Activated CD4-positive, alpha-beta T cell treated with anti-CD3 and anti-CD28 coated beads, Interleukin-2, amount 50 U/mL, for 24 hours (primary cell): ENCODE results near the gene HACD1.
"Not testable (repeated sequence)": the region's sequence is repeated elsewhere in the genome, so short reads cannot be mapped to it uniquely, and the experiment has no call there.

Experiments used
- DNase-seq, 2 donors: peaks; one replicate each; pipeline ENCODE4 v3.0.0-alpha.2; 2020; ENCODE audit warnings: low read depth in 1 of 2, low spot score in 1 of 2

HACD1 gene

GRCh38 chr10:17643755-17644484 lies 26.7 kb upstream of the HACD1 start, which contains the start of gene STAM:
Gene STAM (plus strand): TSS chr10:17644151. CDS start chr10:17644340, 189 bp downstream.
- peak; percentile 88 to 89 for DNase-seq

GRCh38 chr10:17643339-17643754 lies 26.2 kb upstream of the HACD1 start:
- DNase-seq: no peak

- DNase-seq: no peak
Observed at GRCh38 chr10:17640331-17640816, 23.2 kb upstream of the HACD1 start.

GRCh38 chr10:17637869-17638268 lies 20.7 kb upstream of the HACD1 start:
- no peak for DNase-seq

GRCh38 chr10:17633353-17633752 lies 16.2 kb upstream of the HACD1 start:
- no peak for DNase-seq

GRCh38 chr10:17632590-17632989 lies 15.4 kb upstream of the HACD1 start:
- not testable (repeated sequence) for DNase-seq

GRCh38 chr10:17626656-17627055 lies 9.5 kb upstream of the HACD1 start:
- no peak for DNase-seq

GRCh38 chr10:17624996-17625395 lies 7.8 kb upstream of the HACD1 start:
- no peak for DNase-seq

- DNase-seq: no peak
Observed at GRCh38 chr10:17622061-17622460, 4.9 kb upstream of the HACD1 start.

- no peak for DNase-seq
Observed at GRCh38 chr10:17616403-17617030, 657 bp downstream of the HACD1 start.

GRCh38 chr10:17609523-17610079 lies 7.6 kb downstream of the HACD1 start:
- no peak for DNase-seq

GRCh38 chr10:17607603-17608332 lies 9.4 kb downstream of the HACD1 start:
- DNase-seq: peak in 1 of 2 donors; percentile 44

GRCh38 chr10:17607060-17607459 lies 10.1 kb downstream of the HACD1 start:
- no peak for DNase-seq

- no peak for DNase-seq
Observed at GRCh38 chr10:17606547-17607040, 10.6 kb downstream of the HACD1 start.

- no peak for DNase-seq
Observed at GRCh38 chr10:17605936-17606335, 11.2 kb downstream of the HACD1 start.

GRCh38 chr10:17599089-17599488 lies 18.1 kb downstream of the HACD1 start:
- no peak for DNase-seq

GRCh38 chr10:17597386-17597785 lies 19.8 kb downstream of the HACD1 start:
- DNase-seq: no peak

GRCh38 chr10:17590969-17591645 lies 26.1 kb downstream of the HACD1 start:
- no peak for DNase-seq

- not testable (repeated sequence) for DNase-seq
Observed at GRCh38 chr10:17589316-17589715, 27.9 kb downstream of the HACD1 start.

GRCh38 chr10:17588420-17588819 lies 28.8 kb downstream of the HACD1 start:
- no peak for DNase-seq

- DNase-seq: not testable (repeated sequence)
Observed at GRCh38 chr10:17587321-17587720, 29.9 kb downstream of the HACD1 start.
